Cardiac fibroblast (primary cell): ENCODE measurements around the gene TPD52L1.
A peak's percentile ranks its signal among the peaks of the same experiment; 100 is the strongest.

Experiments
- DNase-seq, 2 donors: peaks; one replicate each; pipeline versions ENCODE4 v3.0.0 to v3.0.0-alpha.2; 2010; ENCODE audit warnings: low read depth in 2 of 2
- H3K4me3 ChIP-seq, 2 donors: replicated peaks in 1 of 2; 1 replicate in 1 of 2; 2 replicates in 1 of 2; pipeline ENCODE4 v1.5.1; 2011; ENCODE audit warnings: low read depth in 2 of 2, low read length in 2 of 2, mild to moderate bottlenecking in 2 of 2, moderate library complexity in 1 of 2
- CTCF ChIP-seq: IDR thresholded peaks from one replicate; pipeline ENCODE4 v1.5.1; 2011; ENCODE audit warnings: low read depth, mild to moderate bottlenecking, low read length, inconsistent platforms

The TPD52L1 gene

GRCh38 chr6:125216015-125216414, 62.4 kb downstream of the TPD52L1 start:
- no peak for DNase-seq
- TF ChIP-seq CTCF, result no peak
- H3K4me3 ChIP-seq, result no peak overlapping the region

GRCh38 chr6:125217369-125217768, 63.8 kb downstream of the TPD52L1 start:
- no peak for TF ChIP-seq CTCF
- no peak for DNase-seq
- no peak overlapping the region for H3K4me3 ChIP-seq

- no peak for DNase-seq
- H3K4me3 ChIP-seq, result no peak overlapping the region
- TF ChIP-seq CTCF, result no peak
Measured at GRCh38 chr6:125217992-125218391, 64.4 kb downstream of the TPD52L1 start.

GRCh38 chr6:125219361-125219895, 65.9 kb downstream of the TPD52L1 start:
- H3K4me3 ChIP-seq, result no peak overlapping the region
- TF ChIP-seq CTCF, result no peak
- DNase-seq, result no peak

- peak in 1 of 2 donors; percentile 35 for DNase-seq
- no peak for TF ChIP-seq CTCF
- no peak overlapping the region for H3K4me3 ChIP-seq
Measured at GRCh38 chr6:125220712-125221111, 67.1 kb downstream of the TPD52L1 start.

GRCh38 chr6:125222531-125223455, 69.2 kb downstream of the TPD52L1 start:
- no peak overlapping the region for H3K4me3 ChIP-seq
- TF ChIP-seq CTCF, result no peak
- no peak for DNase-seq
